ENCODE measurements around the gene FLAD1.
"Not testable (repeated sequence)": the region's sequence is repeated elsewhere in the genome, so short reads cannot be mapped to it uniquely, and the experiment has no call there.

FLAD1 gene

GRCh38 chr1:154973344-154974101 is 9.6 kb upstream of the FLAD1 start:
- Histone ChIP-seq H3K4ac (ENCODE audit: low read depth, low read length) (peak overlapping the region; percentile 98), H3K56ac (ENCODE audit: low read length) (peak overlapping the region; percentile 98), H3K18ac (ENCODE audit: low read length) (peak overlapping the region; percentile 96), H2BK5ac (ENCODE audit: low read length) (peak overlapping the region; percentile 80), H3K4me2 (ENCODE audit: low read length) (peak overlapping the region; percentile 55), H3K9ac (ENCODE audit: low read length) (peak overlapping the region; percentile 72), H2BK120ac (ENCODE audit: low read depth, low read length) (no peak overlapping the region), H3K79me1 (ENCODE audit: low read length) (peaks cover 10% of the 10 kb centered on the region), H3K4me1 (ENCODE audit: control insufficient read depth, low read depth, low read length) (peaks cover 11% of the 10 kb centered on the region), H3K79me2 (ENCODE audit: control insufficient read depth, insufficient read depth, low read length) (peaks cover 58% of the 10 kb centered on the region), H3K27me3 (ENCODE audit: insufficient read depth, low read length, poor library complexity) (no peaks in the 10 kb centered on the region), H2AK5ac (ENCODE audit: low read length) (no peak overlapping the region), H3K27ac (ENCODE audit: low read depth, low read length) (peak overlapping the region; percentile 96), H3K23ac (ENCODE audit: low read length) (no peak overlapping the region), H4K5ac (ENCODE audit: low read length) (no peak overlapping the region), H4K8ac (ENCODE audit: low read depth, low read length) (no peak overlapping the region), H3K36me3 (ENCODE audit: control insufficient read depth, insufficient read depth, low read length) (peaks cover 2% of the 10 kb centered on the region), H3K4me3 (ENCODE audit: low read length) (peak overlapping the region; percentile 62), H2BK15ac (replicated peaks; ENCODE audit: low read depth) (no peak overlapping the region)
- WGBS (ENCODE audit: extremely low coverage, insufficient coverage, low lambda C conversion rate) = no CpG with 5 or more reads among the region's 37 CpGs
- DNase-seq = peak; percentile 100

GRCh38 chr1:154974102-154974807 is 8.9 kb upstream of the FLAD1 start, which contains the start of gene CKS1B:
Gene CKS1B, plus strand, starts transcription at chr1:154974681. Its CDS starts 65 bp downstream, at chr1:154974746.
- peak within 1 kb of the TSS; percentile 55 for H3K4me2 ChIP-seq (ENCODE audit: low read length)
- no peak within 1 kb of the TSS for H4K5ac ChIP-seq (ENCODE audit: low read length)
- H3K56ac ChIP-seq (ENCODE audit: low read length) = peak within 1 kb of the TSS; percentile 98
- H2BK120ac ChIP-seq (ENCODE audit: low read depth, low read length) = peak within 1 kb of the TSS; percentile 10
- H3K79me1 ChIP-seq (ENCODE audit: low read length) = peaks cover 6% of the 10 kb centered on the region
- no peak within 1 kb of the TSS for H2BK15ac ChIP-seq (replicated peaks; ENCODE audit: low read depth)
- peak within 1 kb of the TSS; percentile 98 for H3K9ac ChIP-seq (ENCODE audit: low read length)
- peak within 1 kb of the TSS; percentile 89 for H2AK5ac ChIP-seq (ENCODE audit: low read length)
- H3K18ac ChIP-seq (ENCODE audit: low read length) = peak within 1 kb of the TSS; percentile 96
- H3K79me2 ChIP-seq (ENCODE audit: control insufficient read depth, insufficient read depth, low read length) = peaks cover 51% of the 10 kb centered on the region
- H3K4ac ChIP-seq (ENCODE audit: low read depth, low read length) = peak within 1 kb of the TSS; percentile 95
- H3K4me1 ChIP-seq (ENCODE audit: control insufficient read depth, low read depth, low read length) = peaks cover 11% of the 10 kb centered on the region
- no CpG with 5 or more reads among the region's 47 CpGs for WGBS (ENCODE audit: extremely low coverage, insufficient coverage, low lambda C conversion rate)
- H3K4me3 ChIP-seq (ENCODE audit: low read length) = peak within 1 kb of the TSS; percentile 92
- H4K8ac ChIP-seq (ENCODE audit: low read depth, low read length) = no peak within 1 kb of the TSS
- no peaks in the 10 kb centered on the region for H3K27me3 ChIP-seq (ENCODE audit: insufficient read depth, low read length, poor library complexity)
- peaks cover 2% of the 10 kb centered on the region for H3K36me3 ChIP-seq (ENCODE audit: control insufficient read depth, insufficient read depth, low read length)
- peak; percentile 100 for DNase-seq
- no peak within 1 kb of the TSS for H3K23ac ChIP-seq (ENCODE audit: low read length)
- H2BK5ac ChIP-seq (ENCODE audit: low read length) = peak within 1 kb of the TSS; percentile 95
- H3K27ac ChIP-seq (ENCODE audit: low read depth, low read length) = peak within 1 kb of the TSS; percentile 96

GRCh38 chr1:154974808-154975408 is 8.2 kb upstream of the FLAD1 start:
- Histone ChIP-seq H4K5ac (ENCODE audit: low read length) (no peak overlapping the region), H3K4ac (ENCODE audit: low read depth, low read length) (peak overlapping the region; percentile 88), H4K8ac (ENCODE audit: low read depth, low read length) (no peak overlapping the region), H3K56ac (ENCODE audit: low read length) (peak overlapping the region; percentile 98), H3K79me2 (ENCODE audit: control insufficient read depth, insufficient read depth, low read length) (peaks cover 48% of the 10 kb centered on the region), H3K23ac (ENCODE audit: low read length) (no peak overlapping the region), H3K18ac (ENCODE audit: low read length) (peak overlapping the region; percentile 94), H2BK120ac (ENCODE audit: low read depth, low read length) (no peak overlapping the region), H2BK5ac (ENCODE audit: low read length) (peak overlapping the region; percentile 95), H3K4me2 (ENCODE audit: low read length) (peak overlapping the region; percentile 55), H2BK15ac (replicated peaks; ENCODE audit: low read depth) (no peak overlapping the region), H3K36me3 (ENCODE audit: control insufficient read depth, insufficient read depth, low read length) (peaks cover 5% of the 10 kb centered on the region), H3K4me1 (ENCODE audit: control insufficient read depth, low read depth, low read length) (peaks cover 11% of the 10 kb centered on the region), H2AK5ac (ENCODE audit: low read length) (no peak overlapping the region), H3K4me3 (ENCODE audit: low read length) (peak overlapping the region; percentile 92), H3K79me1 (ENCODE audit: low read length) (peaks cover 4% of the 10 kb centered on the region), H3K27me3 (ENCODE audit: insufficient read depth, low read length, poor library complexity) (no peaks in the 10 kb centered on the region), H3K9ac (ENCODE audit: low read length) (peak overlapping the region; percentile 98), H3K27ac (ENCODE audit: low read depth, low read length) (peak overlapping the region; percentile 95)
- peak; percentile 98 for DNase-seq
- no CpG with 5 or more reads among the region's 30 CpGs for WGBS (ENCODE audit: extremely low coverage, insufficient coverage, low lambda C conversion rate)

GRCh38 chr1:154975409-154976059 is 7.6 kb upstream of the FLAD1 start:
- Histone ChIP-seq H3K4ac (ENCODE audit: low read depth, low read length) (peak overlapping the region; percentile 43), H3K27ac (ENCODE audit: low read depth, low read length) (peak overlapping the region; percentile 95), H3K4me1 (ENCODE audit: control insufficient read depth, low read depth, low read length) (peaks cover 11% of the 10 kb centered on the region), H3K27me3 (ENCODE audit: insufficient read depth, low read length, poor library complexity) (no peaks in the 10 kb centered on the region), H3K79me2 (ENCODE audit: control insufficient read depth, insufficient read depth, low read length) (peaks cover 42% of the 10 kb centered on the region), H3K79me1 (ENCODE audit: low read length) (peaks cover 4% of the 10 kb centered on the region), H2AK5ac (ENCODE audit: low read length) (peak overlapping the region; percentile 89), H3K4me3 (ENCODE audit: low read length) (peak overlapping the region; percentile 92), H2BK120ac (ENCODE audit: low read depth, low read length) (peak overlapping the region; percentile 10), H2BK15ac (replicated peaks; ENCODE audit: low read depth) (no peak overlapping the region), H3K9ac (ENCODE audit: low read length) (peak overlapping the region; percentile 98), H4K5ac (ENCODE audit: low read length) (no peak overlapping the region), H3K4me2 (ENCODE audit: low read length) (peak overlapping the region; percentile 55), H3K18ac (ENCODE audit: low read length) (peak overlapping the region; percentile 94), H3K36me3 (ENCODE audit: control insufficient read depth, insufficient read depth, low read length) (peaks cover 5% of the 10 kb centered on the region), H4K8ac (ENCODE audit: low read depth, low read length) (no peak overlapping the region), H3K56ac (ENCODE audit: low read length) (peak overlapping the region; percentile 98), H2BK5ac (ENCODE audit: low read length) (peak overlapping the region; percentile 61), H3K23ac (ENCODE audit: low read length) (peak overlapping the region; percentile 6)
- no CpG with 5 or more reads among the region's 24 CpGs for WGBS (ENCODE audit: extremely low coverage, insufficient coverage, low lambda C conversion rate)
- DNase-seq = peak; percentile 71

- peaks cover 40% of the 10 kb centered on the region for H3K79me2 ChIP-seq (ENCODE audit: control insufficient read depth, insufficient read depth, low read length)
- H3K4me1 ChIP-seq (ENCODE audit: control insufficient read depth, low read depth, low read length); H3K36me3 ChIP-seq (ENCODE audit: control insufficient read depth, insufficient read depth, low read length); H3K56ac ChIP-seq (ENCODE audit: low read length); H4K5ac ChIP-seq (ENCODE audit: low read length); H3K79me1 ChIP-seq (ENCODE audit: low read length); H3K4ac ChIP-seq (ENCODE audit: low read depth, low read length); H2BK15ac ChIP-seq (replicated peaks; ENCODE audit: low read depth); H2AK5ac ChIP-seq (ENCODE audit: low read length); DNase-seq; H3K23ac ChIP-seq (ENCODE audit: low read length); H3K4me2 ChIP-seq (ENCODE audit: low read length); H3K4me3 ChIP-seq (ENCODE audit: low read length); H3K9ac ChIP-seq (ENCODE audit: low read length); H2BK5ac ChIP-seq (ENCODE audit: low read length); H3K27me3 ChIP-seq (ENCODE audit: insufficient read depth, low read length, poor library complexity); H3K27ac ChIP-seq (ENCODE audit: low read depth, low read length); H2BK120ac ChIP-seq (ENCODE audit: low read depth, low read length); H4K8ac ChIP-seq (ENCODE audit: low read depth, low read length); H3K18ac ChIP-seq (ENCODE audit: low read length): not testable (repeated sequence)
- WGBS (ENCODE audit: extremely low coverage, insufficient coverage, low lambda C conversion rate) = no CpG with 5 or more reads among the region's 3 CpGs
Observed at GRCh38 chr1:154977762-154978161, 5.4 kb upstream of the FLAD1 start.
